Neural progenitor cell (in vitro differentiated cells): Measurements from ENCODE around the gene MAD1L1. TPM values are rescaled to one million over a fixed set of nuclear protein-coding genes. Genes with fewer than 3 reads are reported as not detected.

Source experiments
- DNase-seq: peaks from one replicate; pipeline ENCODE4 v3.0.0-alpha.2; 2016; ENCODE audit warnings: low spot score
- H2AFZ ChIP-seq: fragments of 200-600 bp; sonication (generic); replicated peaks from 2 replicates; pipeline ENCODE4 v1.6.1; 2016; ENCODE audit warnings: antibody characterized with exemption
- H3F3A ChIP-seq: fragments of 200-600 bp; sonication (generic); 2 replicates; pipeline ENCODE4 v1.6.1; 2016; ENCODE audit warnings: antibody characterized with exemption, low read depth
- H3K27ac ChIP-seq: fragments of 200-600 bp; sonication (generic); 2 replicates; pipeline ENCODE4 v1.5.1; 2016; ENCODE audit warnings: mild to moderate bottlenecking
- H3K27me3 ChIP-seq: fragments of 200-600 bp; sonication (generic); 2 replicates; pipeline ENCODE4 v1.6.1; 2016; ENCODE audit warnings: mild to moderate bottlenecking, moderate library complexity
- H3K36me3 ChIP-seq: fragments of 200-600 bp; sonication (generic); 2 replicates; pipeline ENCODE4 v1.5.1; 2016
- H3K4me1 ChIP-seq: fragments of 200-600 bp; sonication (generic); 2 replicates; pipeline ENCODE4 v1.6.1; 2016; ENCODE audit warnings: mixed run types
- H3K4me2 ChIP-seq: fragments of 200-600 bp; sonication (generic); 2 replicates; pipeline ENCODE4 v1.6.1; 2016
- H3K4me3 ChIP-seq: fragments of 200-600 bp; sonication (generic); 2 replicates; pipeline ENCODE4 v1.5.1; 2016
- H3K79me2 ChIP-seq: fragments of 200-600 bp; sonication (generic); 2 replicates; pipeline ENCODE4 v1.6.1; 2016; ENCODE audit warnings: low read depth
- H3K9ac ChIP-seq: fragments of 200-600 bp; sonication (generic); 2 replicates; pipeline ENCODE4 v1.6.1; 2016
- H3K9me3 ChIP-seq: fragments of 200-600 bp; sonication (generic); 2 replicates; pipeline ENCODE4 v1.5.1; 2016; ENCODE audit warnings: low read depth
- H4K20me1 ChIP-seq: fragments of 200-600 bp; sonication (generic); 2 replicates; pipeline ENCODE4 v1.6.1; 2016; ENCODE audit warnings: low read depth
- H3K27ac Mint-ChIP-seq: 3 replicates; pipeline ENCODE4 v1.8.0; 2021; ENCODE audit warnings: mixed read lengths
- H3K27me3 Mint-ChIP-seq: 2 replicates; pipeline ENCODE4 v1.8.0; 2022; ENCODE audit warnings: low read depth, mild to moderate bottlenecking, inconsistent platforms, moderate library complexity, mixed read lengths; ENCODE audit not compliant: insufficient read depth
- H3K36me3 Mint-ChIP-seq: 3 replicates; pipeline ENCODE4 v1.8.0; 2021; ENCODE audit warnings: mixed read lengths
- H3K4me1 Mint-ChIP-seq: 3 replicates; pipeline ENCODE4 v1.8.0; 2021; ENCODE audit warnings: mixed read lengths
- H3K4me3 Mint-ChIP-seq: 3 replicates; pipeline ENCODE4 v1.8.0; 2021; ENCODE audit warnings: mild to moderate bottlenecking, moderate library complexity, mixed read lengths
- H3K9me3 Mint-ChIP-seq: 3 replicates; pipeline ENCODE4 v1.8.0; 2020; ENCODE audit warnings: mixed read lengths
- EZH2 ChIP-seq: fragments of 200-600 bp; sonication (generic); IDR thresholded peaks from 2 replicates; pipeline ENCODE4 v1.6.1; 2017; ENCODE audit warnings: antibody characterized with exemption, mild to moderate bottlenecking, moderate library complexity
- EZH2phosphoT487 ChIP-seq: fragments of 200-600 bp; sonication (generic); IDR thresholded peaks from 2 replicates; pipeline ENCODE4 v1.6.1; 2017; ENCODE audit warnings: antibody characterized with exemption
- total RNA-seq: library from RNA; depleted of rRNA; stranded (reverse); fragments of >200 nt; gene quantifications from 2 replicates; pipeline ENCODE4 v1.2.3, GENCODE V29; 2015; ENCODE audit warnings: low replicate concordance
- TF ChIP-seq, protein P1 (sequence below): fragments of 200-600 bp; sonication (generic); IDR thresholded peaks from 2 replicates; pipeline ENCODE4 v1.5.1; 2017; ENCODE audit warnings: antibody characterized with exemption, mild to moderate bottlenecking

Gene MAD1L1
- total RNA-seq, 1 donor from 2014 or later, result 23.7 TPM

GRCh38 chr7:1845536-1846311 lies 387.0 kb downstream of the MAD1L1 start:
- H3K36me3 Mint-ChIP-seq, result peaks cover 4% of the 10 kb centered on the region
- H3K27ac Mint-ChIP-seq, result peak overlapping the region; percentile 66

GRCh38 chr7:1844951-1845390 lies 387.8 kb downstream of the MAD1L1 start:
- peak overlapping the region; percentile 66 for H3K27ac Mint-ChIP-seq
- Histone ChIP-seq H3F3A (no peaks in the 10 kb centered on the region), H3K79me2 (no peaks in the 10 kb centered on the region), H4K20me1 (peaks cover 5% of the 10 kb centered on the region), H3K27ac (no peak overlapping the region), H3K36me3 (no peaks in the 10 kb centered on the region), H3K4me3 (no peak overlapping the region), H3K9ac (no peak overlapping the region), H3K4me2 (no peak overlapping the region), H3K4me1 (no peaks in the 10 kb centered on the region), H2AFZ (no peak overlapping the region), H3K27me3 (no peaks in the 10 kb centered on the region), H3K9me3 (no peaks in the 10 kb centered on the region)
- peak overlapping the region; percentile 27 for H3K4me3 Mint-ChIP-seq
- no peak for TF ChIP-seq EZH2phosphoT487
- TF ChIP-seq EZH2, result no peak
- TF ChIP-seq, protein P1, sequence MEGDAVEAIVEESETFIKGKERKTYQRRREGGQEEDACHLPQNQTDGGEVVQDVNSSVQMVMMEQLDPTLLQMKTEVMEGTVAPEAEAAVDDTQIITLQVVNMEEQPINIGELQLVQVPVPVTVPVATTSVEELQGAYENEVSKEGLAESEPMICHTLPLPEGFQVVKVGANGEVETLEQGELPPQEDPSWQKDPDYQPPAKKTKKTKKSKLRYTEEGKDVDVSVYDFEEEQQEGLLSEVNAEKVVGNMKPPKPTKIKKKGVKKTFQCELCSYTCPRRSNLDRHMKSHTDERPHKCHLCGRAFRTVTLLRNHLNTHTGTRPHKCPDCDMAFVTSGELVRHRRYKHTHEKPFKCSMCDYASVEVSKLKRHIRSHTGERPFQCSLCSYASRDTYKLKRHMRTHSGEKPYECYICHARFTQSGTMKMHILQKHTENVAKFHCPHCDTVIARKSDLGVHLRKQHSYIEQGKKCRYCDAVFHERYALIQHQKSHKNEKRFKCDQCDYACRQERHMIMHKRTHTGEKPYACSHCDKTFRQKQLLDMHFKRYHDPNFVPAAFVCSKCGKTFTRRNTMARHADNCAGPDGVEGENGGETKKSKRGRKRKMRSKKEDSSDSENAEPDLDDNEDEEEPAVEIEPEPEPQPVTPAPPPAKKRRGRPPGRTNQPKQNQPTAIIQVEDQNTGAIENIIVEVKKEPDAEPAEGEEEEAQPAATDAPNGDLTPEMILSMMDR, result no peak
- H3K4me1 Mint-ChIP-seq, result peaks cover 34% of the 10 kb centered on the region
- DNase-seq, result no peak
- H3K27me3 Mint-ChIP-seq, result peaks cover 3% of the 10 kb centered on the region
- no peaks in the 10 kb centered on the region for H3K9me3 Mint-ChIP-seq
- H3K36me3 Mint-ChIP-seq, result peaks cover 4% of the 10 kb centered on the region

More at GRCh38 chr7:1845536-1846311, 387.0 kb downstream of the MAD1L1 start:
- H4K20me1 ChIP-seq, result peaks cover 5% of the 10 kb centered on the region
- no peaks in the 10 kb centered on the region for H3F3A ChIP-seq
- Mint-ChIP-seq H3K4me1 (peaks cover 34% of the 10 kb centered on the region), H3K27me3 (peaks cover 3% of the 10 kb centered on the region), H3K4me3 (peak overlapping the region; percentile 27), H3K9me3 (no peaks in the 10 kb centered on the region)
- no peaks in the 10 kb centered on the region for H3K79me2 ChIP-seq
- no peak overlapping the region for H3K27ac ChIP-seq
- H3K9me3 ChIP-seq, result no peaks in the 10 kb centered on the region
- TF ChIP-seq, protein P1, result no peak
- TF ChIP-seq EZH2, result no peak
- TF ChIP-seq EZH2phosphoT487, result no peak
- no peak for DNase-seq
- H3K27me3 ChIP-seq, result no peaks in the 10 kb centered on the region
- no peak overlapping the region for H2AFZ ChIP-seq
- no peak overlapping the region for H3K4me3 ChIP-seq
- no peak overlapping the region for H3K9ac ChIP-seq
- H3K4me2 ChIP-seq, result no peak overlapping the region
- H3K36me3 ChIP-seq, result no peaks in the 10 kb centered on the region
- no peaks in the 10 kb centered on the region for H3K4me1 ChIP-seq

DNA sequence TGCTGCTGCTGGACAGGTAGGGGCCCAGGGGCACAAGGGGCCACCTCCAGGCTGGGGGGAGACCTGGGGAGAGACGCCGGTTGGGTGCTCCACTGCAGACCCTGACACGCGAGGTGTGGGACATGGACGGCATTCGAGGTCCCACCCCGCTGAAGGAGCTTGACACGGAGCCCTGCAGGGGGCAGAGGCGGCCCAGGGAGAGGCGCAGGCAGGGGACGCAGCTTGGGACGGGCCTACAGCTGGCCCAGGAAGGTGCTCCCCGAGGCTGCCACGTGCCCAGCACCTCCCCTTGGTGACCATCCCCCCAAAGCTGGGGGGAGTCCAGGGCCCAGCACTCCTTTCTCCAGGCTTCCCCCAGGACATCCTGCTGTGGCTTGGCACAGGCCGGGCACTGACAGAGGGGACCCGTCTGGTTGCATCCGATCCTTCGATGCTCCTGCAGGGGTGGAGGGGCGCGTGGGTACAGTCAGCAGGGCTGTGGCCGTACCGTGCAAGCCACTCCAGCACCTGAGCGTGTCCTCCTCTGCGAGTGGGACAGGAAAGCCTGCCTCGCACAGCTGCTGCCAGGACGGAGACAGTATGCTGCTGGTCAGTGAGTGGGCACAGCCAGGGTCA lies 388.3 kb downstream of the MAD1L1 start:
- peaks cover 3% of the 10 kb centered on the region for H3K27me3 Mint-ChIP-seq
- no peaks in the 10 kb centered on the region for H3K36me3 ChIP-seq
- H3F3A ChIP-seq, result no peaks in the 10 kb centered on the region
- H3K27me3 ChIP-seq, result no peaks in the 10 kb centered on the region
- H2AFZ ChIP-seq, result no peak overlapping the region
- H3K4me3 Mint-ChIP-seq, result no peak overlapping the region
- H3K36me3 Mint-ChIP-seq, result peaks cover 4% of the 10 kb centered on the region
- no peaks in the 10 kb centered on the region for H3K9me3 ChIP-seq
- peaks cover 34% of the 10 kb centered on the region for H3K4me1 Mint-ChIP-seq
- H3K4me2 ChIP-seq, result no peak overlapping the region
- no peak overlapping the region for H3K27ac Mint-ChIP-seq
- TF ChIP-seq, protein P1, result no peak
- TF ChIP-seq EZH2 (no peak), EZH2phosphoT487 (no peak)
- H4K20me1 ChIP-seq, result peaks cover 5% of the 10 kb centered on the region
- no peaks in the 10 kb centered on the region for H3K9me3 Mint-ChIP-seq
- no peaks in the 10 kb centered on the region for H3K4me1 ChIP-seq
- no peak overlapping the region for H3K9ac ChIP-seq
- no peak for DNase-seq
- no peaks in the 10 kb centered on the region for H3K79me2 ChIP-seq
- H3K4me3 ChIP-seq, result no peak overlapping the region
- no peak overlapping the region for H3K27ac ChIP-seq
